Peyer's patch (tissue), 4 donors: Measurements from ENCODE around the gene PALMD.

Source experiments
- CTCF ChIP-seq, 6 experiments: fragments of 450-650 bp in 4 of 6; fragments of 200-600 bp in 2 of 6; sonication (generic) in 1 of 6; IDR thresholded peaks; one replicate each; pipeline ENCODE4 v1.5.1; 2017 to 2019; ENCODE audit warnings: antibody characterized with exemption in 6 of 6, mild to moderate bottlenecking in 3 of 6, moderate library complexity in 1 of 6
- POLR2A ChIP-seq, 2 donors: fragments of 450-650 bp; IDR thresholded peaks; one replicate each; pipeline ENCODE4 v1.5.1; 2017; ENCODE audit warnings: antibody characterized with exemption in 2 of 2, mild to moderate bottlenecking in 2 of 2, moderate library complexity in 2 of 2

GRCh38 chr1:99608058-99608457 lies 37.9 kb upstream of the PALMD start:
- TF ChIP-seq POLR2A (IDR thresholded peaks at IDR 0.05) (no peak), CTCF (IDR thresholded peaks at IDR 0.05) (no peak)
